Ovary (tissue), 9 donors: Measurements from ENCODE around the gene DDX49. TPM values are rescaled to one million over a fixed set of nuclear protein-coding genes. Genes with fewer than 3 reads are reported as not detected.

Experiments
- DNase-seq, 5 donors: peaks; one replicate each; pipeline ENCODE4 v3.0.0-alpha.2; 2019 to 2020
- H3K27ac ChIP-seq, 2 donors: fragments of 200-600 bp; one replicate each; pipeline versions ENCODE4 v1.5.1 to v1.8.0; 2019 to 2022
- H3K27me3 ChIP-seq: fragments of 200-600 bp; one replicate; pipeline ENCODE4 v1.8.0; 2022
- H3K36me3 ChIP-seq: fragments of 200-600 bp; sonication (generic); one replicate; pipeline ENCODE4 v1.5.1; 2019
- H3K4me1 ChIP-seq: one replicate; pipeline ENCODE4 v1.8.1; 2013; ENCODE audit warnings: mild to moderate bottlenecking, moderate library complexity; ENCODE audit not compliant: insufficient read depth
- H3K4me3 ChIP-seq: fragments of 200-600 bp; sonication (generic); one replicate; pipeline ENCODE4 v1.5.1; 2017
- H3K9me3 ChIP-seq, 2 donors: fragments of 200-600 bp in 1 of 2; sonication (generic) in 1 of 2; one replicate each; pipeline versions ENCODE4 v1.5.1 to v1.8.1; 2013 to 2019; ENCODE audit warnings: mild to moderate bottlenecking in 1 of 2, moderate library complexity in 1 of 2
- CTCF ChIP-seq, 3 donors: fragments of 450-650 bp in 2 of 3; fragments of 200-600 bp in 1 of 3; IDR thresholded peaks; one replicate each; pipeline versions ENCODE4 v1.5.1 to v1.8.0; 2016 to 2022; ENCODE audit warnings: antibody characterized with exemption in 3 of 3, mild to moderate bottlenecking in 1 of 3
- EP300 ChIP-seq: sonication (generic); formaldehyde crosslinking; IDR thresholded peaks from one replicate; pipeline ENCODE4 v1.6.1; 2017; ENCODE audit warnings: antibody characterized with exemption
- POLR2A ChIP-seq: fragments of 450-650 bp; IDR thresholded peaks from one replicate; pipeline ENCODE4 v1.6.1; 2017; ENCODE audit warnings: antibody characterized with exemption, mild to moderate bottlenecking, moderate library complexity
- WGBS, 3 donors: extraction: QIAGEN DNeasy Blood & Tissue Kit in 1 of 3; methylation state at CpG; one replicate each; pipeline versions ENCODE4 v1.1.5 to v1.1.7; 2013 to 2017; 5-methylcytosine and 5-hydroxymethylcytosine counted together
- intact Hi-C, 4 donors: fragments of 100-400 bp; cut with DNase I; formaldehyde crosslinking; loops; one replicate each; pipeline versions ENCODE4 v1.11.0 to v1.15.1; 2022 to 2023
- polyA plus RNA-seq, 2 donors: library from polyadenylated mRNA; stranded (reverse); fragments of 200-250 nt in 1 of 2; fragments of 350-450 nt in 1 of 2; fragmentation: Illumina TruSeq in 1 of 2; extraction: RNeasy Lipid Tissue Mini Kit (QIAGEN cat#74804) in 1 of 2; gene quantifications; one replicate each; pipeline ENCODE4 v1.2.3, GENCODE V29; 2013 to 2014
- total RNA-seq, 7 donors: library from RNA; depleted of rRNA in 2 of 7; stranded (reverse); fragments of >200 nt in 2 of 7; fragmentation: NEBNext Ultra II Directional in 3 of 7; extraction: Animal tissue kit (Norgen Biotek cat#: 25700) in 3 of 7; gene quantifications; one replicate each; pipeline versions ENCODE4 v1.1.0 to v1.2.4, GENCODE V29; 2016 to 2023
- donor health status: DM: no; HTN: no; CAD: no; lungs with moderate emphysema.
- donor health status: DM: no; HTN: no; CAD: no.
- donor health status: Bipolar disorder and iron deficiency.
- donor health status: DM: yes; HTN: yes; CAD: no.
- donor health status: DM: no; HTN: no; CAD: no.
- donor health status: DM: yes; HTN: yes; CAD: no.

Gene DDX49
- total and polyA plus RNA-seq, 9 donors = 19.4 to 37.9 (median 32.8) TPM

GRCh38 chr19:18879579-18880373 lies 39.7 kb upstream of the DDX49 start:
- Histone ChIP-seq H3K27me3 (no peaks in the 10 kb centered on the region), H3K4me3 (no peak overlapping the region), H3K36me3 (no peaks in the 10 kb centered on the region), H3K4me1 (no peaks in the 10 kb centered on the region), H3K27ac (no peak overlapping the region), H3K9me3 (no peaks in the 10 kb centered on the region)
- intact Hi-C loops = no loop called here
- 70 to 75% (median 73%) methylated on average over 13 of the region's 13 CpGs for WGBS, 3 donors
- TF ChIP-seq POLR2A = no peak
- no peak for TF ChIP-seq CTCF (IDR thresholded peaks at IDR 0.05)
- TF ChIP-seq EP300 = no peak
- DNase-seq = peak in 1 of 5 donors; percentile 24

DNA sequence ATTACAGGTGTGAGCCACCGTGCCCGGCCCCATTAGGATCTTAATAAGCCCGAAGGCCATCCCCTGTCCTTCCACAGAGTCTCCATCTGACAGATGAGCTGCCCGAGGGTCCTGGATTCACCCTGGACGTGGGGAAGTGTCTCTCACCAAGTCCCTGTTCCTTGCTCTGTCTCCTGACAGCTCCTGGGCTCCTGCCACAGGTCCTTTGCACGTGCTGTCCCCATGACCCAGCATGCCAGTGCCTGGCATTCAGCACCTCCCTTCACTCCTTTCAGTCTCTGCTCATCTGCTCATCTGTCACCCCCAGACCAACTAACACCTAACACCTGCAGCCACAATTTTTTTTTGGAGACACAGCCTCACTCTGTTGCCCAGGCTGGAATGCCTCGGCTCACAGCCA lies 38.0 kb upstream of the DDX49 start:
- no peaks in the 10 kb centered on the region for H3K4me1 ChIP-seq
- DNase-seq = no peak
- no peak for TF ChIP-seq CTCF (IDR thresholded peaks at IDR 0.05)
- TF ChIP-seq EP300 = no peak
- no peak for TF ChIP-seq POLR2A
- H3K27me3 ChIP-seq = no peaks in the 10 kb centered on the region
- intact Hi-C loops = no loop called here
- no peak overlapping the region for H3K4me3 ChIP-seq
- H3K27ac ChIP-seq = no peak overlapping the region
- no peaks in the 10 kb centered on the region for H3K9me3 ChIP-seq
- H3K36me3 ChIP-seq = no peaks in the 10 kb centered on the region
- 91 to 93% (median 92%) methylated on average over 7 of the region's 7 CpGs for WGBS, 3 donors

- DNase-seq = no peak
- no peaks in the 10 kb centered on the region for H3K36me3 ChIP-seq
- H3K4me1 ChIP-seq = no peaks in the 10 kb centered on the region
- TF ChIP-seq EP300 (no peak), CTCF (IDR thresholded peaks at IDR 0.05) (no peak), POLR2A (no peak)
- no peaks in the 10 kb centered on the region for H3K27me3 ChIP-seq
- intact Hi-C loops = no loop called here
- no peak overlapping the region for H3K4me3 ChIP-seq
- no peaks in the 10 kb centered on the region for H3K9me3 ChIP-seq
- no peak overlapping the region for H3K27ac ChIP-seq
- 78 to 82% (median 80%) methylated on average over 30 of the region's 30 CpGs for WGBS, 3 donors
These were observed 35.8 kb upstream of the DDX49 start for GRCh38 chr19:18883526-18884304.

DNA sequence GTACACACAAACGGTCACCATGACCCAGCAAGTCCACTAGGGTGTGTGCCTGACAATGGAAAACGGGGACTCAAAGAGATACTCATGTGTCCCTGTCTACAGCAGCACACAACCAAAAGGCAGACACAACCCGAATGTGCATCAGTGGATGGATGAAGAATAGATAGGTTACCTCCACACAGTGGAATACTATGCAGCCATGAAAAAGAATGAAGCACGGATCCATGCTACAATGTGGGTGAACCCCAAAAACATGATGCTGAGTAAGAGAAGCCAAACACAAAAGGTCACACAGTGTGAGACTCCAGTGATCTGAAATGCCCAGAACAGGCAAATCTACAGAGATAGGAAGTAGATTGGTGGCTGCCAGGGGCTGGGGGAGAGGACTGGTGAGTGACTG lies 32.5 kb upstream of the DDX49 start:
- Histone ChIP-seq H3K4me3 (no peak overlapping the region), H3K36me3 (no peaks in the 10 kb centered on the region), H3K4me1 (no peaks in the 10 kb centered on the region), H3K27ac (no peak overlapping the region), H3K9me3 (no peaks in the 10 kb centered on the region), H3K27me3 (no peaks in the 10 kb centered on the region)
- TF ChIP-seq EP300 (no peak), POLR2A (no peak), CTCF (IDR thresholded peaks at IDR 0.05) (no peak)
- intact Hi-C loops = no loop called here
- no peak for DNase-seq
- 84 to 89% (median 84%) methylated on average over 4 of the region's 4 CpGs for WGBS, 3 donors
